ENCODE measurements around the gene UNC13A. TPM values are rescaled to one million over a fixed set of nuclear protein-coding genes. Genes with fewer than 3 reads are reported as not detected.
A peak's percentile ranks its signal among the peaks of the same experiment; 100 is the strongest.

UNC13A gene
- total and polyA plus RNA-seq, 2 of the 13 experiments (the other 11 are each of a cell fraction or from before 2014, with no cell fraction given), result 0.11 to 0.45 TPM

DNA sequence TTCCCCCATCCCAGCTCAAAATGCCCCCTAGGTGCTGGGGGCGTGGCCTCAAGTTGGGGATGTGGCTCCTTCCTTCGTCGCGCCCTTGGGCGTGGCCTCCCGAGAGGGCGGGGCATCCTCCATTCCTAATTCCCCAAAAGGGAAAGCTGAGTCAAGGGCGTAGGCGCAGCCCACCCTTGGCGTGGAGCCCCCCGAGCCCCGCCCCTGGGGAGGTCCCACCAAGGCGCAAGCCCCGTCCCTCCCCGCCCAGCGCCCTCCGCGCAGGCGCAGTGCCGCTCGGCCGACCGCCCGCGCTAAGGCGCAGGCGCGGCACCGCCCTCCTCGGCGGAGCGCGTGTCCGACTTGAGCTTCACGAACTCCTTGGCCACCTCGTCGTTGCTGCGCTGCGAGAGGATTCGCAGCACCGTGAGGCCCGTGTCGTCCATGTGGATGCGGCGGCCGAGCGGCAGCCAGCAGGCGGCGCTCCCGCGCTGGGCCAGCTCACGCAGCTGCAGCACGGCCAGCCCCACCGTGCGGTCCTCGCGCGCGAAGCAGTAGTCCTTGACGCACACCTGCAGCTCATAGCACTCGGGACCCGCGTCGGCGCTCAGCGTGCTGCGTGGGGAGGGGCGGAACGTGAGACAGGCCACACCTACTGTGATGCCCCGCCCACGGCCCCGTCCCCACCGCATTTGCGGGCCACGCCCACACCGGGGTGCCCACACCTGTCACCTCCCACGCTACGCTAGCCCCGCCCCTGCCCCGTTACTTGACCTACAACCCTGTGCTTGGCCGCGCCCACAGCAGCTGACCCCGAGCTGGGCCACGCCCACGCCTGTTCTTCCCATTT, 82.2 kb downstream of the UNC13A start (continued):
- TF ChIP-seq GABPB1 (CRISPR knock-in tag; IDR thresholded peaks at IDR 0.05), result peak; percentile 82
- TF ChIP-seq ZNF282 (IDR thresholded peaks at IDR 0.05; ENCODE audit: partially characterized antibody), result no peak
- no peak for TF ChIP-seq SOX13 (IDR thresholded peaks at IDR 0.05)
- peak in 1 of 2 experiments; percentile 56; a peak in 2 of 4 replicates for TF ChIP-seq SOX13 (CRISPR knock-in tag; conservative IDR thresholded peaks at IDR 0.05 in 1 of 2, IDR thresholded peaks at IDR 0.05 in 1 of 2)
- peak; percentile 93; the same call in 1 of the 2 replicates for TF ChIP-seq SMAD1 (CRISPR knock-in tag; IDR thresholded peaks at IDR 0.05; ENCODE audit: borderline replicate concordance, low read depth)
- peak; percentile 71; the same call in 1 of the 2 replicates for TF ChIP-seq NFIB (CRISPR knock-in tag; IDR thresholded peaks at IDR 0.05; ENCODE audit: borderline replicate concordance)
- peak; percentile 76; the same call in 1 of the 2 replicates for TF ChIP-seq ZBTB3 (CRISPR knock-in tag; IDR thresholded peaks at IDR 0.05; ENCODE audit: borderline replicate concordance, low read depth)
- TF ChIP-seq RBFOX2 (IDR thresholded peaks at IDR 0.05; ENCODE audit: low read depth, low read length), result peak; percentile 90
- TF ChIP-seq ZSCAN22 (CRISPR knock-in tag; IDR thresholded peaks at IDR 0.05), result peak; percentile 62; the same call in 1 of the 2 replicates
- TF ChIP-seq TAF15 (IDR thresholded peaks at IDR 0.05; ENCODE audit: low read depth, low read length, poor library complexity, severe bottlenecking), result no peak
- peak; percentile 90 for TF ChIP-seq GPN1 (CRISPR knock-in tag; IDR thresholded peaks at IDR 0.05; ENCODE audit: borderline replicate concordance)
- no peak for TF ChIP-seq STAT6 (CRISPR knock-in tag; IDR thresholded peaks at IDR 0.05; ENCODE audit: borderline replicate concordance)
- no peak for TF ChIP-seq HHEX (CRISPR knock-in tag; IDR thresholded peaks at IDR 0.05)
- no peak for TF ChIP-seq MBD4 (IDR thresholded peaks at IDR 0.05; ENCODE audit: borderline replicate concordance, low read length)
- peak; percentile 89; the same call in 1 of the 2 replicates for TF ChIP-seq WIZ (CRISPR knock-in tag; IDR thresholded peaks at IDR 0.05)
- peak; percentile 91 for TF ChIP-seq MTF1 (CRISPR knock-in tag; IDR thresholded peaks at IDR 0.05)
- peak; percentile 90; the same call in 1 of the 2 replicates for TF ChIP-seq CC2D1A (CRISPR knock-in tag; IDR thresholded peaks at IDR 0.05)
- no peak for TF ChIP-seq HMG20A (CRISPR knock-in tag; IDR thresholded peaks at IDR 0.05; ENCODE audit: borderline replicate concordance)
- peak; percentile 82 for TF ChIP-seq ZNF263 (CRISPR knock-in tag; IDR thresholded peaks at IDR 0.05)
- peak; percentile 98 for TF ChIP-seq ZXDC (CRISPR knock-in tag; IDR thresholded peaks at IDR 0.05)
- TF ChIP-seq DRAP1 (CRISPR knock-in tag; IDR thresholded peaks at IDR 0.05), result peak; percentile 78
- TF ChIP-seq SSRP1 (CRISPR knock-in tag; IDR thresholded peaks at IDR 0.05), result peak; percentile 78; the same call in 1 of the 2 replicates
- TF ChIP-seq SAP130 (CRISPR knock-in tag; IDR thresholded peaks at IDR 0.05; ENCODE audit: low read depth), result peak; percentile 85
- peak; percentile 84 for TF ChIP-seq CBFB (CRISPR knock-in tag; IDR thresholded peaks at IDR 0.05)
- TF ChIP-seq NAIF1 (CRISPR knock-in tag; IDR thresholded peaks at IDR 0.05; ENCODE audit: borderline replicate concordance), result peak; percentile 72; the same call in 1 of the 2 replicates

All from HepG2 (cell line).